ENCODE results near the gene ABLIM2. TPM values are rescaled to one million over a fixed set of nuclear protein-coding genes. Genes with fewer than 3 reads are reported as not detected.

ABLIM2 gene
- total and polyA plus RNA-seq, 5 donors from 2014 or later: 0.88 to 2.0 (median 1.2) TPM

DNA sequence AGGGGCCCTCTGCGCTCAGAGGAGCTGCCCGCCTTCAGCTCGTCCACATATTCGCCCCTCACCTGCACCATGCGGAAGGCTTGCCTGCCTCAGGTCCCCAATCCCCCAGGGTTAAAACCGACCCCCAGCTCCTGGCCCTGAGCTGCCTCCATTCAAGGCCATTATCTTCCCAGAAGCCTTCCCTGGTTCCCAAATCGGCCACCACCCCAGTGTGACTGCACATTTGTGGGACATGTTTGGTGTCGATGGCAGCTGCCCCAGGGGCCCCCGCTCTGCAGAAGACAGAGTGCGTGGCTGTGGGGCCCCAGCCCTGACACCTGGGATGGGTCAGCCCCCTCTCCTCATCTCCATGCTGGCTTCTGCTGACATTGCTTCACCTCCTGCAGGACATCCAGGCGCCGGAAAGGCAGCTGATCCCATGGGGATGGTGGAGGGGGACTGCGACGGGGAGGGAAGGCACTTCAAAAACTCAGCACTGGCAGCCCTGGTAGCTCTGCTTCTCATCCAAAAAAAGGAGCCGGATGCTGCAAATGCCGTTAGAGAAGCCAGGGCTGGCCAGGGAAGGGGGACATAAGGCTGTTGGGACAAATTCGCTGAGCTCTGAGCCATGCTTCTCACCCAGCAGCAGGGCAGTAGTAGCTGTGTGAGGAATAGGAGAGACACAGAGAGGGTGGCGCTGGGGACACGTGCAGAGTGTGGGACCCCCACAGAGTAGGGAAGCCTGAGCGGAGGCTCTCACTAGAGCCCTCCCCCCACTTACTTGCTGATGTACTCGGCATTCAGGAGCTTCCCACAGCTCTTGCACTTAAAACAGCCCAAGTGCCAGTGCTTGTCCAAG is 78.5 kb downstream of the ABLIM2 start:
- H3K9me3 Mint-ChIP-seq: no peaks in the 10 kb centered on the region
- ATAC-seq (ENCODE audit: low read depth in 2 of 2): no peak
- Histone ChIP-seq H3K4me3 (ENCODE audit: low read depth, low read length) (no peak overlapping the region), H3K4me1 (ENCODE audit: control insufficient read depth, insufficient read depth, low read length, poor library complexity, severe bottlenecking) (no peaks in the 10 kb centered on the region), H3K9me3 (ENCODE audit: control insufficient read depth in 2 of 2, low read length in 2 of 2) (no peaks in the 10 kb centered on the region), H3K27ac (ENCODE audit: insufficient read depth, low read length, poor library complexity, severe bottlenecking) (no peak overlapping the region), H3K36me3 (ENCODE audit: control insufficient read depth, insufficient read depth, low read length) (no peaks in the 10 kb centered on the region), H3K27me3 (ENCODE audit: control insufficient read depth, insufficient read depth, low read length) (no peaks in the 10 kb centered on the region)
- H3K36me3 Mint-ChIP-seq: peaks cover 3% of the 10 kb centered on the region
- H3K27me3 Mint-ChIP-seq: no peaks in the 10 kb centered on the region
- H3K4me3 Mint-ChIP-seq: no peak overlapping the region
- H3K27ac Mint-ChIP-seq: no peak overlapping the region
- H3K4me1 Mint-ChIP-seq: peaks cover 0 to 4% (median 0%) of the 10 kb centered on the region in 4 donors
- no peak for DNase-seq

DNA sequence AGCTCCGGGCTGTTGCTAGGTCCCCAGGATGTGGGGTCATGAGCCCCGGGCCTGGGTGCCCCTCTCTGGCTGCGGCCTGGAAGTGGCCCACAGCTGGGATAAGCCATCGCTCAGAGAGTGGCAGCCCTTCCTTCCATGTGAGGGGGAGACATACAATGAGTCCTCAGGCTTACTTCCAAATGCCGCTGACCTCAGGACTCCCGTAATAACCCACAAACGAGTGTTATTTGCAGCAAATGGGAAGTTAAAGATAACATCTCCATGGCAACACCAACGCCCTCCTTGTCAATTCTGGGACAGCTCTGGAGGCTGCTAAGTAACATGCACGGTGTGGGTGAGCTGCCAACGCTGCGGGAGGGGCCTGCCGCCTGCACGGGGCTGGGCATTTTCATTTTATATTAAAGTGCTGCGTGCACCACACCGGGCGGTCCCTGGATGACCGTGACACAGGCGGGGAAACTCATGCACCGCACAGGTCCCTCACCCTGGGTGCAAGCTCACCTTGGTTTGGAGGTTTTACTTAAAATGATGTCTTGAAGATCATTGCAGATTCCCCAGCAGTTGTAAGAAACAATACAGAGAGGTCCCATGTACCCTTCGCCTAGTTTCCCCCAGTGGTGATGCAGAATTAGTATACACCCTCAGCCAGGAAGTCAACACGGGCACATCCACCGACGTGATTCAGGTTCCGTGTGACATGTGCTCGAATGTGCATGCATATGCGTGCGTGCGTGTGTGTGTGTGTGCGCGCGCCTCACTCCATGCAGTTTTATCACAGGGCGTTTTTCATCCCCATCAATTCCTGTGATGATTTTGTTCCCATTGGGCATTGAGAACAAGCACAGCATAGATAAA is 79.4 kb downstream of the ABLIM2 start:
- Mint-ChIP-seq H3K4me3 (no peak overlapping the region), H3K36me3 (peaks cover 3% of the 10 kb centered on the region), H3K9me3 (no peaks in the 10 kb centered on the region), H3K27ac (no peak overlapping the region), H3K27me3 (no peaks in the 10 kb centered on the region), H3K4me1 (peaks cover 0 to 4% (median 0%) of the 10 kb centered on the region in 4 donors)
- no peak overlapping the region for H3K27ac ChIP-seq (ENCODE audit: insufficient read depth, low read length, poor library complexity, severe bottlenecking)
- H3K27me3 ChIP-seq (ENCODE audit: control insufficient read depth, insufficient read depth, low read length): no peaks in the 10 kb centered on the region
- no peaks in the 10 kb centered on the region for H3K36me3 ChIP-seq (ENCODE audit: control insufficient read depth, insufficient read depth, low read length)
- ATAC-seq (ENCODE audit: low read depth in 2 of 2) (no peak), DNase-seq (no peak)
- H3K4me3 ChIP-seq (ENCODE audit: low read depth, low read length): no peak overlapping the region
- no peaks in the 10 kb centered on the region for H3K9me3 ChIP-seq (ENCODE audit: control insufficient read depth in 2 of 2, low read length in 2 of 2)
- no peaks in the 10 kb centered on the region for H3K4me1 ChIP-seq (ENCODE audit: control insufficient read depth, insufficient read depth, low read length, poor library complexity, severe bottlenecking)

DNA sequence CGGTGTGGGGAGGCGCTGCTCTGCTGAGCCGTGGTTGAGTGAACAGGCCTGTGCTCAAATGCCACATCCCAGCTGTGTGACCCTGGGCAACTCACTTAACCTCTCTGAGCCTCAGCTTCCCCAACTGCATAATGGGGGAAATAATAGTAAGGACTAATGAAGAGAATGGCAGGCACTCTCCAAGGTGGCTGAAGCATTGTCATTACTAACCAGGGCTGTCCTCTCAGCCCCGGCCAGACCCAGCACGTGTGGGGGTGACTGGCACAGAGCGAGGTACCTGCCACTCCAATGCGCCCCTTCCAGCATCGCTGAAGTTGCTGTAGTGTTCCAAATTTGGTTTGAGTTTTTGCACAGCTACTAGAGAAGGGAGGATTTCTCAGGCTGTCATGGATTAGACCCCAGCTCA is 80.0 kb downstream of the ABLIM2 start:
- no peak overlapping the region for H3K4me3 ChIP-seq (ENCODE audit: low read depth, low read length)
- no peak for DNase-seq
- Mint-ChIP-seq H3K27ac (no peak overlapping the region), H3K4me1 (peaks cover 0 to 4% (median 0%) of the 10 kb centered on the region in 4 donors), H3K27me3 (no peaks in the 10 kb centered on the region), H3K4me3 (no peak overlapping the region), H3K9me3 (no peaks in the 10 kb centered on the region), H3K36me3 (peaks cover 3% of the 10 kb centered on the region)
- no peak for ATAC-seq (ENCODE audit: low read depth in 2 of 2)
- no peaks in the 10 kb centered on the region for H3K36me3 ChIP-seq (ENCODE audit: control insufficient read depth, insufficient read depth, low read length)
- H3K4me1 ChIP-seq (ENCODE audit: control insufficient read depth, insufficient read depth, low read length, poor library complexity, severe bottlenecking): no peaks in the 10 kb centered on the region
- H3K27ac ChIP-seq (ENCODE audit: insufficient read depth, low read length, poor library complexity, severe bottlenecking): no peak overlapping the region
- no peaks in the 10 kb centered on the region for H3K9me3 ChIP-seq (ENCODE audit: control insufficient read depth in 2 of 2, low read length in 2 of 2)
- H3K27me3 ChIP-seq (ENCODE audit: control insufficient read depth, insufficient read depth, low read length): no peaks in the 10 kb centered on the region

DNA sequence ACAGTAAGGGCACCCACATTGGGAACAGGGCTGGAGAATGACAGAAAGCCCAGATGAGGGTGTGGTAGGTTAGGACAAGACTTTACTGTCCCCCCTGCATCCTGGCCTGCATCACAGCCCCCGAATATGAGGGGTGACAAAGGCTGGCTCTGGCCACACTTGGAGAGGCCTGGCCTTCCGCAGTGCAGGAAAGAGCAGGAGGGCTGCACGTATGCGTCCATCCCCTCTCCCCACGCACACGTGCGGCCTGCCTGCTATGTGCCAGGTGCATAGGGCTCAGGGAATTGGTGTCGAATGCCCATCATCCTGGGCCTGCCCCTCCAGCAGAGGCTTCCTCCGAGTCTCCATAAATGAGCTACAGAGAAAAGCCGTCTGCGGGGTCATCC is 80.5 kb downstream of the ABLIM2 start:
- ATAC-seq (ENCODE audit: low read depth in 2 of 2) (no peak), DNase-seq (no peak)
- Mint-ChIP-seq H3K4me3 (no peak overlapping the region), H3K36me3 (peaks cover 3% of the 10 kb centered on the region), H3K9me3 (no peaks in the 10 kb centered on the region), H3K27ac (no peak overlapping the region), H3K4me1 (peaks cover 0 to 4% (median 0%) of the 10 kb centered on the region in 4 donors), H3K27me3 (no peaks in the 10 kb centered on the region)
- Histone ChIP-seq H3K36me3 (ENCODE audit: control insufficient read depth, insufficient read depth, low read length) (no peaks in the 10 kb centered on the region), H3K4me1 (ENCODE audit: control insufficient read depth, insufficient read depth, low read length, poor library complexity, severe bottlenecking) (no peaks in the 10 kb centered on the region), H3K9me3 (ENCODE audit: control insufficient read depth in 2 of 2, low read length in 2 of 2) (no peaks in the 10 kb centered on the region), H3K27ac (ENCODE audit: insufficient read depth, low read length, poor library complexity, severe bottlenecking) (no peak overlapping the region), H3K4me3 (ENCODE audit: low read depth, low read length) (no peak overlapping the region), H3K27me3 (ENCODE audit: control insufficient read depth, insufficient read depth, low read length) (no peaks in the 10 kb centered on the region)

DNA sequence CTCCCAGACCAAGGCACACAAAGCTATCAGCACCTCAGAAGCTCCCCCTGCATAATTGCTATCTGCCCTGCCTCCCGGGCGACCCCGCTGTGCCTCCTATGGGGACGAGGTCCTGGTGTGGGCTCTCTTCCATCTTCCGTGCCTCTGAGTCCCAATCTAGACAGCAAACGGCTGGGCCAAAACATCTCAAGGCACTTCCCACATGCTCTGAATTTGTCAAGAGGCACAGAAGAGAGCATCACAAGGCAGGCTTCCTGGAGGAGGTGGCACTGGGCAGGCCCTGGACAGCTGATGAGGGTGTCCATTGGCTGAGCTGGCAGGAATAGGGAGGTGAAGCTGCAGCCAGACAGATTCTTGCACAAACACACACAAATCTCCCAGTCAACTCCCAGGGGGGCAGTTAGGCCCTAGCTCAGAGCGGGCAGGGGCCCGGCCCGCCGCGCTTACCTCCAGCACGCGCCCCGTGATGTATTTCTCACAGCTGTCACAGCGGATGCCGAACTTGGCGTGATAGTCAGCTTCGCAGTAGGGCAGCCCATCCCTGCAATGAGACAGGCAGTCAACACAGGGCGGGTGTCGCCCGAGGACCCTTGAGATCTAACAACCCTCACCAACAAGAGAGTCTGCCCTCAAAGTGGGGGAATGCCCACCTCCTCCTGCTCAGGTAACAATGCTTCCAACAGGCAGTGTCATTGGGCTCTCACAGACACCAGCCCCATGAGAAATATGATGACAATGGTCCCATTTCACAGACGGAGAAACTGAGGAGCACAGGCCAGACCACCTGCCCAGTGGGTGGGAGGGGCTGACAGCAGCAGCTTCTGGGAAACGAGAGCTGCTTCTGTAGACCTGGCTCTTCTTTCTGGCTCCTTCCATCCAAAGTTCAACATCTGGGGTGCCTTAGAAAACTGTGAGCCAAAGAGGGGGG is 81.2 kb downstream of the ABLIM2 start:
- no peak overlapping the region for H3K27ac Mint-ChIP-seq
- H3K4me1 Mint-ChIP-seq: peaks cover 0 to 4% (median 0%) of the 10 kb centered on the region in 4 donors
- H3K27me3 Mint-ChIP-seq: no peaks in the 10 kb centered on the region
- no peak overlapping the region for H3K4me3 Mint-ChIP-seq
- H3K36me3 ChIP-seq (ENCODE audit: control insufficient read depth, insufficient read depth, low read length): no peaks in the 10 kb centered on the region
- H3K27me3 ChIP-seq (ENCODE audit: control insufficient read depth, insufficient read depth, low read length): no peaks in the 10 kb centered on the region
- H3K4me1 ChIP-seq (ENCODE audit: control insufficient read depth, insufficient read depth, low read length, poor library complexity, severe bottlenecking): no peaks in the 10 kb centered on the region
- peaks cover 3% of the 10 kb centered on the region for H3K36me3 Mint-ChIP-seq
- no peak for DNase-seq
- no peak overlapping the region for H3K27ac ChIP-seq (ENCODE audit: insufficient read depth, low read length, poor library complexity, severe bottlenecking)
- H3K9me3 Mint-ChIP-seq: no peaks in the 10 kb centered on the region
- ATAC-seq (ENCODE audit: low read depth in 2 of 2): no peak
- no peaks in the 10 kb centered on the region for H3K9me3 ChIP-seq (ENCODE audit: control insufficient read depth in 2 of 2, low read length in 2 of 2)
- H3K4me3 ChIP-seq (ENCODE audit: low read depth, low read length): no peak overlapping the region

DNA sequence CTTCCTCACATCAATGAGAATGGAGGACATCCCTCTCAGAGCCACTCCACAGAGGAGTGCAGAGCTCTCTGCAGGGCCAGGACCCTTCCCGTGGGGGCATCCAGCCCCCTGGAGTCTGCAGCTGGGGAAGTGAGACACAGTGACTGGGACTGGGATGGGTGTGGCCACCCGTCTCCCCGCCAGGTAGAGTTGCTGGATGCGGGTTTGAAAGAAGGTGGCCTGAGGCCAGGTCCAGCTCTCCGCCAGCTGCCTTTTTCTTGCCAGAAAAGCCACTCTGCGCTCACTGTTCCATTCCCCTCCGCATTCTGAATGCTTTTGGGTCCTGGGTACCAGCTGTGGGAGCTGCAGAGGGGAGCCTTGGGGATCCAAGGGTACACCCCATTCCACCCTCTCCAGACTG is 82.6 kb downstream of the ABLIM2 start:
- Mint-ChIP-seq H3K4me3 (no peak overlapping the region), H3K27me3 (no peaks in the 10 kb centered on the region), H3K4me1 (peaks cover 0 to 4% (median 0%) of the 10 kb centered on the region in 4 donors), H3K9me3 (no peaks in the 10 kb centered on the region), H3K36me3 (peaks cover 3% of the 10 kb centered on the region), H3K27ac (no peak overlapping the region)
- DNase-seq (no peak), ATAC-seq (ENCODE audit: low read depth in 2 of 2) (no peak)
- Histone ChIP-seq H3K27ac (ENCODE audit: insufficient read depth, low read length, poor library complexity, severe bottlenecking) (no peak overlapping the region), H3K4me1 (ENCODE audit: control insufficient read depth, insufficient read depth, low read length, poor library complexity, severe bottlenecking) (no peaks in the 10 kb centered on the region), H3K36me3 (ENCODE audit: control insufficient read depth, insufficient read depth, low read length) (no peaks in the 10 kb centered on the region), H3K4me3 (ENCODE audit: low read depth, low read length) (no peak overlapping the region), H3K9me3 (ENCODE audit: control insufficient read depth in 2 of 2, low read length in 2 of 2) (no peaks in the 10 kb centered on the region), H3K27me3 (ENCODE audit: control insufficient read depth, insufficient read depth, low read length) (no peaks in the 10 kb centered on the region)

DNA sequence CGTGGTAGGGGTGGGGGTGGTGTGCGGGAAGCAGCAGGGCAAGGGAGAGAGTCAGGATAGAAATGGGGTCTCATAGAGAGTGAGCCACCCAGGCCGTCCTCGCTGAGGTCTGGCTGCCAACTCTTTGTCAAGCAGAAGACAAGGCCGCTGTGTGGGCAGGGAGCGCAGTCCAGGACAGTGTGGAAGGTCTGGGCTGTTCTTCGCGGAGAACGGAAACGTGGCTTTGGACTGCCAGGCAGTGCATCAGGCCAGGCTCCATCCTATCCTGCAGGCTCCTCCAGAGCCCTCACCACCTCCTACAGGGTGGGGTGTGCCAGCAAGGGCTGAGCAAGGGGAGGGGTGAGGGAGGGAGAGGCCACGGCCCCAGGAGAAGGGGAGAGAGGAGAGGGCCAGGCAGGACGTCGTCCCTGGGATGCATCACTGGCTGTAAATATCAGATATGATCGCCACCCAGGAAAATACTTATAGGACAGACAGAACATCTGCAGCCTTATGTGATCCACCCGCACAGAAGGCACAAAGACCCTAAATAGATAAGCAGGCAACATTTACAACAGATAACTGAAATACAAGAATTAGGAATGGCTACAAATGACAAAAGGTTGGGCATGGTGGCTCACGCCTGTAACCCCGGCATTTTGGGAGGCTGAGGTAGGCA is 85.3 kb downstream of the ABLIM2 start:
- no peaks in the 10 kb centered on the region for H3K36me3 Mint-ChIP-seq
- no peaks in the 10 kb centered on the region for H3K27me3 Mint-ChIP-seq
- H3K4me3 ChIP-seq (ENCODE audit: low read depth, low read length): no peak overlapping the region
- H3K4me1 ChIP-seq (ENCODE audit: control insufficient read depth, insufficient read depth, low read length, poor library complexity, severe bottlenecking): no peaks in the 10 kb centered on the region
- H3K9me3 Mint-ChIP-seq: no peaks in the 10 kb centered on the region
- H3K9me3 ChIP-seq (ENCODE audit: control insufficient read depth in 2 of 2, low read length in 2 of 2): no peaks in the 10 kb centered on the region
- DNase-seq (no peak), ATAC-seq (ENCODE audit: low read depth in 2 of 2) (no peak)
- H3K27ac ChIP-seq (ENCODE audit: insufficient read depth, low read length, poor library complexity, severe bottlenecking): no peak overlapping the region
- H3K4me3 Mint-ChIP-seq: no peak overlapping the region
- H3K4me1 Mint-ChIP-seq: no peaks in the 10 kb centered on the region
- no peaks in the 10 kb centered on the region for H3K36me3 ChIP-seq (ENCODE audit: control insufficient read depth, insufficient read depth, low read length)
- no peak overlapping the region for H3K27ac Mint-ChIP-seq
- no peaks in the 10 kb centered on the region for H3K27me3 ChIP-seq (ENCODE audit: control insufficient read depth, insufficient read depth, low read length)

All from CD4-positive, CD25-positive, alpha-beta regulatory T cell (primary cell).